Measurements from ENCODE around the gene SETD3. TPM values are rescaled to one million over a fixed set of nuclear protein-coding genes. Genes with fewer than 3 reads are reported as not detected.

Gene SETD3
- total RNA-seq, 1 donor from 2014 or later, result 49.1 TPM

GRCh38 chr14:99393059-99393655 lies 87.5 kb downstream of the SETD3 start:
- Mint-ChIP-seq H3K27ac (ENCODE audit: unreplicated experiment) (no peak overlapping the region), H3K9me3 (ENCODE audit: unreplicated experiment) (no peaks in the 10 kb centered on the region), H3K4me1 (ENCODE audit: unreplicated experiment) (no peaks in the 10 kb centered on the region), H3K36me3 (ENCODE audit: unreplicated experiment) (peaks cover 6% of the 10 kb centered on the region), H3K4me3 (ENCODE audit: unreplicated experiment) (no peak overlapping the region), H3K27me3 (ENCODE audit: unreplicated experiment) (no peaks in the 10 kb centered on the region)
- DNase-seq (ENCODE audit: extremely low spot score, unreplicated experiment), result no peak
- peak; percentile 71 for TF ChIP-seq CTCF (IDR thresholded peaks at IDR 0.05)

- Mint-ChIP-seq H3K27me3 (ENCODE audit: unreplicated experiment) (no peaks in the 10 kb centered on the region), H3K4me1 (ENCODE audit: unreplicated experiment) (no peaks in the 10 kb centered on the region), H3K9me3 (ENCODE audit: unreplicated experiment) (no peaks in the 10 kb centered on the region), H3K36me3 (ENCODE audit: unreplicated experiment) (peaks cover 5% of the 10 kb centered on the region), H3K4me3 (ENCODE audit: unreplicated experiment) (no peak overlapping the region), H3K27ac (ENCODE audit: unreplicated experiment) (no peak overlapping the region)
- no peak for DNase-seq (ENCODE audit: extremely low spot score, unreplicated experiment)
- TF ChIP-seq CTCF (IDR thresholded peaks at IDR 0.05), result no peak
Observed at GRCh38 chr14:99391671-99392070, 89.0 kb downstream of the SETD3 start.

- Mint-ChIP-seq H3K4me3 (ENCODE audit: unreplicated experiment) (no peak overlapping the region), H3K27me3 (ENCODE audit: unreplicated experiment) (peaks cover 12% of the 10 kb centered on the region), H3K36me3 (ENCODE audit: unreplicated experiment) (no peaks in the 10 kb centered on the region), H3K4me1 (ENCODE audit: unreplicated experiment) (no peaks in the 10 kb centered on the region), H3K9me3 (ENCODE audit: unreplicated experiment) (peaks cover 4% of the 10 kb centered on the region), H3K27ac (ENCODE audit: unreplicated experiment) (no peak overlapping the region)
- peak; percentile 56 for TF ChIP-seq CTCF (IDR thresholded peaks at IDR 0.05)
- peak; percentile 81 for DNase-seq (ENCODE audit: extremely low spot score, unreplicated experiment)
Observed at GRCh38 chr14:99389174-99389826, 91.4 kb downstream of the SETD3 start.

GRCh38 chr14:99388286-99388685 lies 92.4 kb downstream of the SETD3 start:
- peaks cover 7% of the 10 kb centered on the region for H3K4me1 Mint-ChIP-seq (ENCODE audit: unreplicated experiment)
- no peak overlapping the region for H3K27ac Mint-ChIP-seq (ENCODE audit: unreplicated experiment)
- H3K27me3 Mint-ChIP-seq (ENCODE audit: unreplicated experiment), result peaks cover 12% of the 10 kb centered on the region
- no peak for TF ChIP-seq CTCF (IDR thresholded peaks at IDR 0.05)
- peaks cover 4% of the 10 kb centered on the region for H3K9me3 Mint-ChIP-seq (ENCODE audit: unreplicated experiment)
- DNase-seq (ENCODE audit: extremely low spot score, unreplicated experiment), result peak; percentile 66
- no peaks in the 10 kb centered on the region for H3K36me3 Mint-ChIP-seq (ENCODE audit: unreplicated experiment)
- H3K4me3 Mint-ChIP-seq (ENCODE audit: unreplicated experiment), result no peak overlapping the region

- H3K4me1 Mint-ChIP-seq (ENCODE audit: unreplicated experiment), result peaks cover 11% of the 10 kb centered on the region
- no peak for DNase-seq (ENCODE audit: extremely low spot score, unreplicated experiment)
- no peak overlapping the region for H3K27ac Mint-ChIP-seq (ENCODE audit: unreplicated experiment)
- no peak overlapping the region for H3K4me3 Mint-ChIP-seq (ENCODE audit: unreplicated experiment)
- TF ChIP-seq CTCF (IDR thresholded peaks at IDR 0.05), result no peak
- H3K9me3 Mint-ChIP-seq (ENCODE audit: unreplicated experiment), result peaks cover 4% of the 10 kb centered on the region
- H3K36me3 Mint-ChIP-seq (ENCODE audit: unreplicated experiment), result no peaks in the 10 kb centered on the region
- peaks cover 12% of the 10 kb centered on the region for H3K27me3 Mint-ChIP-seq (ENCODE audit: unreplicated experiment)
Observed at GRCh38 chr14:99387880-99388279, 92.8 kb downstream of the SETD3 start.
